ENCODE measurements around the gene SNX33. TPM values are rescaled to one million over a fixed set of nuclear protein-coding genes. Genes with fewer than 3 reads are reported as not detected.
"Not testable (repeated sequence)": the region's sequence is repeated elsewhere in the genome, so short reads cannot be mapped to it uniquely, and the experiment has no call there.

SNX33 gene
- total RNA-seq, 2 experiments from 2014 or later: 0.09 to 0.38 TPM

DNA sequence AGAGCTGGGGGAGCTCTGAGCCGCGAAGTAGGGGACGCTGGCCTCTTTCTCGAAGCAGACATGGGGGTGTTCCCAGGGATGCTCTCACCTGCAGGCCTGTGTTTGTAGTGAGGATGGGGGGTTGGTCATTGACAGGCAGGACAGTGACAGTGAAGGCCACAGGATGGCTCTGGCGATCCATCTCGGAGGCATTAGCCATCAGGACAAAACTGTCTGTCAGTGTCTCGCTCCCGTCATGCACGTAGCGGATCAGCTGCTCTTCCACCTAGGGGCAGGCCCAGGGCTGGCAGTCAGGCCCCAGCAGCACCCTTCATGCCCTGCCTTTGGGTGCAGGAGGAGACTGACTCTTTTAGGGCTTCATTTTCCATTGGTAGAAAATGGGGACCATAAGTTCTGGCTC, 36.9 kb downstream of the SNX33 start:
- H3K79me2 ChIP-seq (ENCODE audit: insufficient read depth, low read depth, low read length): no peaks in the 10 kb centered on the region
- BruUV-seq (replicated peaks): no TSS peak
- ChIA-PET CTCF (ENCODE audit: unreplicated experiment) (no interaction called here), POLR2A (no interaction called here)
- TF ChIP-seq, protein P1, sequence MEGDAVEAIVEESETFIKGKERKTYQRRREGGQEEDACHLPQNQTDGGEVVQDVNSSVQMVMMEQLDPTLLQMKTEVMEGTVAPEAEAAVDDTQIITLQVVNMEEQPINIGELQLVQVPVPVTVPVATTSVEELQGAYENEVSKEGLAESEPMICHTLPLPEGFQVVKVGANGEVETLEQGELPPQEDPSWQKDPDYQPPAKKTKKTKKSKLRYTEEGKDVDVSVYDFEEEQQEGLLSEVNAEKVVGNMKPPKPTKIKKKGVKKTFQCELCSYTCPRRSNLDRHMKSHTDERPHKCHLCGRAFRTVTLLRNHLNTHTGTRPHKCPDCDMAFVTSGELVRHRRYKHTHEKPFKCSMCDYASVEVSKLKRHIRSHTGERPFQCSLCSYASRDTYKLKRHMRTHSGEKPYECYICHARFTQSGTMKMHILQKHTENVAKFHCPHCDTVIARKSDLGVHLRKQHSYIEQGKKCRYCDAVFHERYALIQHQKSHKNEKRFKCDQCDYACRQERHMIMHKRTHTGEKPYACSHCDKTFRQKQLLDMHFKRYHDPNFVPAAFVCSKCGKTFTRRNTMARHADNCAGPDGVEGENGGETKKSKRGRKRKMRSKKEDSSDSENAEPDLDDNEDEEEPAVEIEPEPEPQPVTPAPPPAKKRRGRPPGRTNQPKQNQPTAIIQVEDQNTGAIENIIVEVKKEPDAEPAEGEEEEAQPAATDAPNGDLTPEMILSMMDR (conservative IDR thresholded peaks at IDR 0.05; ENCODE audit: low read length): no peak
- no peak for TF ChIP-seq EZH2phosphoT487 (IDR thresholded peaks at IDR 0.05; ENCODE audit: borderline replicate concordance, low read depth, low read length)
- no peaks in the 10 kb centered on the region for H3K9me2 ChIP-seq (ENCODE audit: insufficient read depth, low read length)
- H3K9me3 ChIP-seq (ENCODE audit: low read length): no peaks in the 10 kb centered on the region
- H3K36me3 ChIP-seq (ENCODE audit: insufficient read depth, low read length): no peaks in the 10 kb centered on the region
- no peak overlapping the region for H2AFZ ChIP-seq (ENCODE audit: low read length)
- no peak for DNase-seq (ENCODE audit: low spot score)
- H3K4me1 ChIP-seq (ENCODE audit: insufficient read depth, low read length, poor library complexity, severe bottlenecking): no peaks in the 10 kb centered on the region
- intact Hi-C loops (cut with micrococcal nuclease; ENCODE audit: unreplicated experiment): loop anchor here (2.0 to 5.0 kb wide), 4 partner anchors 38 to 177 kb away; a partner anchor contains a TSS
- H3K4me2 ChIP-seq (ENCODE audit: low read length): no peak overlapping the region
- H3K27ac ChIP-seq (ENCODE audit: low read depth, low read length, poor library complexity, severe bottlenecking): no peak overlapping the region
- no peak overlapping the region for H3K4me3 ChIP-seq (ENCODE audit: low read depth, low read length, poor library complexity, severe bottlenecking)
- no peaks in the 10 kb centered on the region for H4K20me1 ChIP-seq (ENCODE audit: insufficient read depth, low read length)

DNA sequence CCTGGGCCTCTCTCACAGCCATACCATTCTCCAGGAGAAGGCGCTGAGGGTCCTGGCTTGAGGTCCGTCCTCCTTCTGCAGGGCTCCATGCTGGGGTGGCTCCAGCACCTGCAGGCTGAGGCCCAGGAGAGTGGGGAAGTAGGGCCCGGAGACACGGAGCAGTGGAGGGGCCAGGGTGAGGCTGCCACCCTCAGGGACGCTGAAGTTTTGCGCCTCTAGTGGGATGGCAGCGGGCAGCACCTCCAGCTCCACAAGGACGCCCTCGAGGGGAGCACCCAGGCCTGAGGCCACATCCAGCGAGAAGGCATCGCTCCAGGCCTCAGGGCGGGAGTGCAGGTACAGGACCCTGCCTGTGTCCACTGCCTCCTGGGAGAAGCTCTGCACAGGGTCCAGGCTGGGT, 37.5 kb downstream of the SNX33 start:
- BruUV-seq (replicated peaks): no TSS peak
- Histone ChIP-seq H3K79me2 (ENCODE audit: insufficient read depth, low read depth, low read length) (no peaks in the 10 kb centered on the region), H3K4me2 (ENCODE audit: low read length) (no peak overlapping the region), H3K9me3 (ENCODE audit: low read length) (no peaks in the 10 kb centered on the region), H3K27ac (ENCODE audit: low read depth, low read length, poor library complexity, severe bottlenecking) (no peak overlapping the region), H4K20me1 (ENCODE audit: insufficient read depth, low read length) (no peaks in the 10 kb centered on the region), H2AFZ (ENCODE audit: low read length) (no peak overlapping the region), H3K9me2 (ENCODE audit: insufficient read depth, low read length) (no peaks in the 10 kb centered on the region), H3K4me1 (ENCODE audit: insufficient read depth, low read length, poor library complexity, severe bottlenecking) (no peaks in the 10 kb centered on the region), H3K4me3 (ENCODE audit: low read depth, low read length, poor library complexity, severe bottlenecking) (no peak overlapping the region), H3K36me3 (ENCODE audit: insufficient read depth, low read length) (no peaks in the 10 kb centered on the region)
- no peak for TF ChIP-seq EZH2phosphoT487 (IDR thresholded peaks at IDR 0.05; ENCODE audit: borderline replicate concordance, low read depth, low read length)
- TF ChIP-seq, protein P1 (conservative IDR thresholded peaks at IDR 0.05; ENCODE audit: low read length): no peak
- intact Hi-C loops (cut with micrococcal nuclease; ENCODE audit: unreplicated experiment): loop anchor here (2.0 to 5.0 kb wide), 2 partner anchors 37 to 118 kb away; a partner anchor contains a TSS
- CTCF ChIA-PET (ENCODE audit: unreplicated experiment): no interaction called here
- POLR2A ChIA-PET: no interaction called here
- DNase-seq (ENCODE audit: low spot score): no peak

DNA sequence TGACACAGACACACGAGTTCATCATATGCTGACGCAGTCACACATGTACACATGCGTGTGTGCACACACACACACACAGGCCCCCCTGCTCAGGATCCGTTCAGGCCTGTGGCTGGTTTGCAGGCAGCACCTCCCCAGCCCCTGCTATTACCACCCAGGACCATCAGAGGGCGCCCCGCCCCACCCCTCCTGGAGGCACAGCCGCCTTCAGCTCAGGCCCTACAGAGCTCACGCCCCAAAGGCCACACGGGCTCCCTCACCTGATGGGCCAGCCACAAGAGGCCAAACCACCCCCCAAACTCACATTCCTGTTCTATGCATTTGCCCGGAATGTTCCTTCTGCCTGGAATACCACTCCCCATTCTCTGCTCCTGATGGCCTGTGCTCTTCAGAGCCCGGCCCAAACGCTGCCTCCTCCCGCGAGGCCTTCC, 38.5 kb downstream of the SNX33 start:
- H3K27ac ChIP-seq (ENCODE audit: low read depth, low read length, poor library complexity, severe bottlenecking); H3K4me2 ChIP-seq (ENCODE audit: low read length); H3K4me1 ChIP-seq (ENCODE audit: insufficient read depth, low read length, poor library complexity, severe bottlenecking); H3K9me3 ChIP-seq (ENCODE audit: low read length); H3K4me3 ChIP-seq (ENCODE audit: low read depth, low read length, poor library complexity, severe bottlenecking); H4K20me1 ChIP-seq (ENCODE audit: insufficient read depth, low read length); H3K36me3 ChIP-seq (ENCODE audit: insufficient read depth, low read length); H3K79me2 ChIP-seq (ENCODE audit: insufficient read depth, low read depth, low read length); POLR2A ChIA-PET; BruUV-seq (replicated peaks); H2AFZ ChIP-seq (ENCODE audit: low read length); H3K9me2 ChIP-seq (ENCODE audit: insufficient read depth, low read length): not testable (repeated sequence)
- TF ChIP-seq, protein P1 (conservative IDR thresholded peaks at IDR 0.05; ENCODE audit: low read length): peak; percentile 69
- CTCF ChIA-PET (ENCODE audit: unreplicated experiment): interaction anchor here (0.6 kb wide), 1 partner anchor 1146 kb away, joined by 3 read pairs; no protein-coding TSS in a partner anchor
- intact Hi-C loops (cut with micrococcal nuclease; ENCODE audit: unreplicated experiment): loop anchor here (5.0 kb wide), 1 partner anchor 36 kb away; a partner anchor contains a TSS
- peak; percentile 67 for DNase-seq (ENCODE audit: low spot score)

Data from OCI-LY7 (cell line).